T-cell (primary cell): ENCODE results near the gene RAB3GAP1. TPM values are rescaled to one million over a fixed set of nuclear protein-coding genes. Genes with fewer than 3 reads are reported as not detected.

Experiments used
- ATAC-seq, 4 experiments: fragments of 200-7000 bp in 3 of 4; fragments of 150-1000 bp in 1 of 4; cut with Tn5 transposase; replicated peaks in 1 of 4; 1 replicate in 3 of 4; 2 replicates in 1 of 4; pipeline ENCODE4 v1.10.0; 2021; ENCODE audit warnings: moderate library complexity in 3 of 4, mild to moderate bottlenecking in 2 of 4, moderate number of reproducible peaks in 1 of 4
- CTCF ChIA-PET, 2 donors: fragments of 300-600 bp; sonication (Branson Sonifier 250); formaldehyde crosslinking; loops; one replicate each; lab custom pipeline; 2022; ENCODE audit warnings: antibody characterized with exemption in 2 of 2; lab: Charles Lee
- POLR2A ChIA-PET, 2 donors: fragments of 300-600 bp; sonication (Branson Sonifier 250); formaldehyde crosslinking; loops; one replicate each; lab custom pipeline; 2022; ENCODE audit warnings: antibody characterized with exemption in 2 of 2; lab: Charles Lee
- DNase-seq, 35 experiments: peaks; one replicate each; pipeline versions ENCODE4 v3.0.0 to v3.0.0-alpha.2; 2013 to 2023
- H3K27ac ChIP-seq: one replicate; pipeline ENCODE4 v1.5.1; 2013; ENCODE audit warnings: low read length
- H3K27me3 ChIP-seq, 2 experiments: replicated peaks in 1 of 2; 1 replicate in 1 of 2; 2 replicates in 1 of 2; pipeline versions ENCODE4 v1.6.1 to v1.7.0; 2013; ENCODE audit warnings: low read length in 1 of 2, mixed read lengths in 1 of 2; ENCODE audit not compliant: control insufficient read depth in 2 of 2, insufficient read depth in 2 of 2; ENCODE audit errors: extremely low read depth in 1 of 2
- H3K36me3 ChIP-seq, 2 donors: 1 replicate in 1 of 2; 2 replicates in 1 of 2; pipeline versions ENCODE4 v1.6.1 to v1.7.0; 2013; ENCODE audit warnings: low read length in 1 of 2; ENCODE audit not compliant: control insufficient read depth in 2 of 2, insufficient read depth in 1 of 2; ENCODE audit errors: extremely low read depth in 1 of 2
- H3K4me1 ChIP-seq, 2 experiments: 1 replicate in 1 of 2; 2 replicates in 1 of 2; pipeline versions ENCODE4 v1.6.1 to v1.7.0; 2013; ENCODE audit warnings: low read length in 2 of 2, mixed read lengths in 1 of 2; ENCODE audit not compliant: insufficient read depth in 2 of 2, control insufficient read depth in 1 of 2; ENCODE audit errors: extremely low read depth in 1 of 2
- H3K4me3 ChIP-seq, 2 donors: 1 replicate in 1 of 2; 2 replicates in 1 of 2; pipeline versions ENCODE4 v1.5.1 to v1.7.0; 2013; ENCODE audit warnings: mild to moderate bottlenecking in 2 of 2, low read length in 1 of 2, moderate library complexity in 1 of 2; ENCODE audit not compliant: control insufficient read depth in 1 of 2; ENCODE audit errors: extremely low read depth in 1 of 2
- H3K9me3 ChIP-seq: 2 replicates; pipeline ENCODE4 v1.7.0; 2013
- H3K27ac Mint-ChIP-seq, 2 donors: one replicate each; pipeline ENCODE4 v1.8.0; 2020 to 2021; ENCODE audit warnings: mild to moderate bottlenecking in 2 of 2, mixed read lengths in 2 of 2
- H3K27me3 Mint-ChIP-seq, 2 donors: one replicate each; pipeline ENCODE4 v1.8.0; 2021 to 2022; ENCODE audit warnings: mixed read lengths in 2 of 2
- H3K36me3 Mint-ChIP-seq: one replicate; pipeline ENCODE4 v1.8.0; 2021; ENCODE audit warnings: mixed read lengths
- H3K4me1 Mint-ChIP-seq, 3 donors: one replicate each; pipeline ENCODE4 v1.8.0; 2020 to 2022; ENCODE audit warnings: mixed read lengths in 3 of 3, mild to moderate bottlenecking in 1 of 3
- H3K4me3 Mint-ChIP-seq, 3 donors: one replicate each; pipeline ENCODE4 v1.8.0; 2020 to 2022; ENCODE audit warnings: mild to moderate bottlenecking in 3 of 3, mixed read lengths in 3 of 3, moderate library complexity in 3 of 3
- H3K9me3 Mint-ChIP-seq, 3 donors: one replicate each; pipeline ENCODE4 v1.8.0; 2020 to 2022; ENCODE audit warnings: mixed read lengths in 3 of 3
- WGBS: methylation state at CpG from one replicate; pipeline ENCODE4 v1.1.5; 2013; ENCODE audit warnings: missing lambda C conversion rate; ENCODE audit not compliant: insufficient coverage; 5-methylcytosine and 5-hydroxymethylcytosine counted together
- total RNA-seq, 35 experiments: library from RNA in 6 of 35; stranded (reverse) in 6 of 35; fragments of 120-200 nt in 1 of 35; gene quantifications; one replicate each; pipeline versions ENCODE4 v1.2.1 to v1.2.4 and lab custom pipeline; 2013 to 2026

The RAB3GAP1 gene
- total RNA-seq, 5 donors from 2014 or later (not counting 1 experiment from before 2014, with no cell fraction given), result 34.0 to 48.8 (median 40.7) TPM

- 90% methylated on average over 2 of the region's 10 CpGs for WGBS
- no peaks in the 10 kb centered on the region for H3K9me3 Mint-ChIP-seq
- Histone ChIP-seq H3K27ac (no peak overlapping the region), H3K4me3 (no peak overlapping the region), H3K36me3 (no peaks in the 10 kb centered on the region), H3K4me1 (no peaks in the 10 kb centered on the region), H3K9me3 (no peaks in the 10 kb centered on the region), H3K27me3 (peaks cover 3 to 9% of the 10 kb centered on the region in 2 experiments)
- CTCF ChIA-PET, result interaction anchor here in 1 of 2 donors (1.3 kb wide), 1 partner anchor 700 kb away, joined by 4 read pairs; no protein-coding TSS in a partner anchor
- H3K36me3 Mint-ChIP-seq, result no peaks in the 10 kb centered on the region
- POLR2A ChIA-PET, result no interaction called here
- H3K4me3 Mint-ChIP-seq, result no peak overlapping the region
- ATAC-seq (no peak), DNase-seq (no peak)
- no peaks in the 10 kb centered on the region for H3K4me1 Mint-ChIP-seq
- H3K27ac Mint-ChIP-seq, result no peak overlapping the region
- peaks cover 0 to 14% of the 10 kb centered on the region in 2 donors for H3K27me3 Mint-ChIP-seq
These were observed 41.7 kb upstream of the RAB3GAP1 start for GRCh38 chr2:135010200-135010942.

GRCh38 chr2:135011633-135012032 is 40.5 kb upstream of the RAB3GAP1 start:
- H3K9me3 Mint-ChIP-seq, result peaks cover 0 to 4% (median 0%) of the 10 kb centered on the region in 3 donors
- ChIA-PET POLR2A (no interaction called here), CTCF (interaction anchor here in 1 of 2 donors (0.7 kb wide), 1 partner anchor 8 kb away, joined by 9 read pairs; no protein-coding TSS in a partner anchor)
- ATAC-seq, result no peak
- H3K4me3 ChIP-seq, result no peak overlapping the region
- peaks cover 0 to 6% of the 10 kb centered on the region in 2 donors for H3K27me3 Mint-ChIP-seq
- no peak overlapping the region for H3K4me3 Mint-ChIP-seq
- no peaks in the 10 kb centered on the region for H3K4me1 Mint-ChIP-seq
- no peaks in the 10 kb centered on the region for H3K36me3 Mint-ChIP-seq
- H3K4me1 ChIP-seq, result no peaks in the 10 kb centered on the region
- H3K27me3 ChIP-seq, result peaks cover 0 to 9% of the 10 kb centered on the region in 2 experiments
- H3K9me3 ChIP-seq, result no peaks in the 10 kb centered on the region
- no peaks in the 10 kb centered on the region for H3K36me3 ChIP-seq
- H3K27ac ChIP-seq, result no peak overlapping the region
- H3K27ac Mint-ChIP-seq, result no peak overlapping the region
- DNase-seq, result no peak

GRCh38 chr2:135021618-135022017 is 30.5 kb upstream of the RAB3GAP1 start:
- ATAC-seq (no peak), DNase-seq (no peak)
- Mint-ChIP-seq H3K36me3 (no peaks in the 10 kb centered on the region), H3K4me1 (peaks cover 0 to 6% (median 0%) of the 10 kb centered on the region in 3 donors), H3K9me3 (no peaks in the 10 kb centered on the region), H3K4me3 (no peak overlapping the region), H3K27me3 (no peaks in the 10 kb centered on the region), H3K27ac (no peak overlapping the region)
- Histone ChIP-seq H3K9me3 (no peaks in the 10 kb centered on the region), H3K36me3 (no peaks in the 10 kb centered on the region), H3K27ac (no peak overlapping the region), H3K4me3 (no peak overlapping the region), H3K4me1 (no peaks in the 10 kb centered on the region), H3K27me3 (peaks cover 0 to 2% of the 10 kb centered on the region in 2 experiments)
- POLR2A ChIA-PET, result interaction anchor here in 1 of 2 donors (1.1 kb wide), 1 partner anchor 89 kb away, joined by 3 read pairs; no protein-coding TSS in a partner anchor
- CTCF ChIA-PET, result no interaction called here
- no CpG with 5 or more reads among the region's 1 CpG for WGBS

GRCh38 chr2:135022952-135023880 is 28.9 kb upstream of the RAB3GAP1 start:
- no peak for ATAC-seq
- Histone ChIP-seq H3K4me1 (no peaks in the 10 kb centered on the region), H3K9me3 (no peaks in the 10 kb centered on the region), H3K4me3 (no peak overlapping the region), H3K36me3 (no peaks in the 10 kb centered on the region), H3K27ac (no peak overlapping the region), H3K27me3 (peaks cover 0 to 5% of the 10 kb centered on the region in 2 experiments)
- no peak for DNase-seq
- 70% methylated on average over 9 of the region's 10 CpGs for WGBS
- H3K9me3 Mint-ChIP-seq, result no peaks in the 10 kb centered on the region
- no peak overlapping the region for H3K4me3 Mint-ChIP-seq
- H3K4me1 Mint-ChIP-seq, result peaks cover 0 to 6% (median 0%) of the 10 kb centered on the region in 3 donors
- no peak overlapping the region for H3K27ac Mint-ChIP-seq
- peaks cover 4% of the 10 kb centered on the region in 2 donors for H3K27me3 Mint-ChIP-seq
- no peaks in the 10 kb centered on the region for H3K36me3 Mint-ChIP-seq
- ChIA-PET POLR2A (no interaction called here), CTCF (no interaction called here)

GRCh38 chr2:135023886-135024485 is 28.1 kb upstream of the RAB3GAP1 start:
- ATAC-seq, result no peak
- no peak for DNase-seq
- no peaks in the 10 kb centered on the region for H3K36me3 Mint-ChIP-seq
- Histone ChIP-seq H3K4me1 (no peaks in the 10 kb centered on the region), H3K36me3 (no peaks in the 10 kb centered on the region), H3K4me3 (no peak overlapping the region), H3K27me3 (peaks cover 0 to 5% of the 10 kb centered on the region in 2 experiments), H3K9me3 (no peaks in the 10 kb centered on the region), H3K27ac (no peak overlapping the region)
- ChIA-PET POLR2A (no interaction called here), CTCF (no interaction called here)
- H3K4me3 Mint-ChIP-seq, result no peak overlapping the region
- H3K4me1 Mint-ChIP-seq, result peaks cover 0 to 6% (median 0%) of the 10 kb centered on the region in 3 donors
- peaks cover 4% of the 10 kb centered on the region in 2 donors for H3K27me3 Mint-ChIP-seq
- no peak overlapping the region for H3K27ac Mint-ChIP-seq
- H3K9me3 Mint-ChIP-seq, result no peaks in the 10 kb centered on the region
- 70% methylated on average over 3 of the region's 5 CpGs for WGBS

- Mint-ChIP-seq H3K27me3 (peaks cover 4% of the 10 kb centered on the region in 2 donors), H3K36me3 (no peaks in the 10 kb centered on the region), H3K9me3 (no peaks in the 10 kb centered on the region), H3K4me1 (no peaks in the 10 kb centered on the region), H3K4me3 (no peak overlapping the region), H3K27ac (no peak overlapping the region)
- POLR2A ChIA-PET, result no interaction called here
- CTCF ChIA-PET, result no interaction called here
- H3K4me3 ChIP-seq, result no peak overlapping the region
- H3K27ac ChIP-seq, result no peak overlapping the region
- ATAC-seq (no peak), DNase-seq (no peak)
- H3K9me3 ChIP-seq, result no peaks in the 10 kb centered on the region
- no peaks in the 10 kb centered on the region for H3K4me1 ChIP-seq
- peaks cover 0 to 3% of the 10 kb centered on the region in 2 experiments for H3K27me3 ChIP-seq
- no CpG with 5 or more reads among the region's 2 CpGs for WGBS
- no peaks in the 10 kb centered on the region for H3K36me3 ChIP-seq
These were observed 22.5 kb upstream of the RAB3GAP1 start for GRCh38 chr2:135029481-135030134.
